IMR-90 (cell line): ENCODE data around the gene PPP1R14B. TPM values are rescaled to one million over a fixed set of nuclear protein-coding genes. Genes with fewer than 3 reads are reported as not detected.

Experiments used
- ATAC-seq: fragments of 200-7000 bp; cut with Tn5 transposase; 2 replicates; pipeline ENCODE4 v1.9.1; 2020; ENCODE audit warnings: low read depth, mild to moderate bottlenecking, moderate library complexity
- BruUV-seq: library from RNA; stranded (reverse); fragments of 400-500 nt; replicated peaks from 2 replicates; lab custom pipeline; 2021; lab: Mats Ljungman, UMichigan
- CTCF ChIA-PET: fragments of 300-600 bp; formaldehyde crosslinking; extraction: SDS; loops from one replicate; lab custom pipeline; 2021; ENCODE audit warnings: antibody characterized with exemption; lab: Yijun Ruan, JAX
- POLR2A ChIA-PET: fragments of 300-600 bp; sonication (Branson Sonifier 250); formaldehyde crosslinking; loops from one replicate; lab custom pipeline; 2022; ENCODE audit warnings: antibody characterized with exemption; ENCODE audit not compliant: unreplicated experiment; lab: Charles Lee
- DNase-seq: peaks from one replicate; pipeline ENCODE4 v3.0.0; 2013
- H2AFZ ChIP-seq: replicated peaks from 2 replicates; pipeline ENCODE3; 2013; ENCODE audit warnings: low read length, mild to moderate bottlenecking; ENCODE audit not compliant: poor library complexity
- H2AK5ac ChIP-seq: 2 replicates; pipeline ENCODE4 v1.6.1; 2013; ENCODE audit warnings: low read depth, low read length, inconsistent platforms
- H2AK9ac ChIP-seq: replicated peaks from 2 replicates; pipeline ENCODE3; 2013; ENCODE audit warnings: mild to moderate bottlenecking, low read depth, low read length, moderate library complexity; ENCODE audit not compliant: poor library complexity
- H2BK120ac ChIP-seq: 2 replicates; pipeline ENCODE4 v1.6.1; 2013; ENCODE audit warnings: low read depth, low read length, inconsistent platforms
- H2BK15ac ChIP-seq: 3 replicates; pipeline ENCODE4 v1.6.1; 2013; ENCODE audit warnings: low read depth, low read length, inconsistent platforms
- H2BK20ac ChIP-seq: 2 replicates; pipeline ENCODE4 v1.6.1; 2013; ENCODE audit warnings: low read depth, mild to moderate bottlenecking, inconsistent platforms, low read length, moderate library complexity
- H2BK5ac ChIP-seq: 2 replicates; pipeline ENCODE4 v1.6.1; 2013; ENCODE audit warnings: mild to moderate bottlenecking, low read depth, low read length, inconsistent platforms; ENCODE audit not compliant: poor library complexity, severe bottlenecking
- H3K14ac ChIP-seq: replicated peaks from 2 replicates; pipeline ENCODE4 v1.6.1; 2013; ENCODE audit warnings: low read depth, low read length, inconsistent platforms
- H3K18ac ChIP-seq: 2 replicates; pipeline ENCODE4 v1.6.1; 2013; ENCODE audit warnings: low read depth, low read length, control low read depth
- H3K23ac ChIP-seq: 2 replicates; pipeline ENCODE4 v1.6.1; 2013; ENCODE audit warnings: low read depth, low read length, inconsistent platforms
- H3K27ac ChIP-seq: 2 replicates; pipeline ENCODE4 v1.5.1; 2013; ENCODE audit warnings: mild to moderate bottlenecking, control low read depth, low read length; ENCODE audit not compliant: insufficient read depth
- H3K27me3 ChIP-seq: 2 replicates; pipeline ENCODE4 v1.6.1; 2013; ENCODE audit warnings: low read length; ENCODE audit not compliant: control insufficient read depth, insufficient read depth
- H3K36me3 ChIP-seq: 2 replicates; pipeline ENCODE4 v1.6.1; 2013; ENCODE audit warnings: low read length, mixed read lengths; ENCODE audit not compliant: control insufficient read depth, insufficient read depth
- H3K4ac ChIP-seq: 2 replicates; pipeline ENCODE4 v1.6.1; 2013; ENCODE audit warnings: low read depth, low read length, inconsistent platforms
- H3K4me1 ChIP-seq: 2 replicates; pipeline ENCODE4 v1.6.1; 2013; ENCODE audit warnings: low read length, mixed read lengths; ENCODE audit not compliant: control insufficient read depth, insufficient read depth
- H3K4me2 ChIP-seq: 2 replicates; pipeline ENCODE4 v1.6.1; 2013; ENCODE audit warnings: low read depth, mild to moderate bottlenecking, control low read depth, low read length, moderate library complexity
- H3K4me3 ChIP-seq: 2 replicates; pipeline ENCODE4 v1.5.1; 2013; ENCODE audit warnings: low read depth, mild to moderate bottlenecking, control low read depth, low read length, moderate library complexity; ENCODE audit not compliant: insufficient read depth
- H3K56ac ChIP-seq: 2 replicates; pipeline ENCODE4 v1.6.1; 2013; ENCODE audit warnings: low read length, inconsistent platforms; ENCODE audit not compliant: insufficient read depth; ENCODE audit errors: extremely low read depth
- H3K79me1 ChIP-seq, 2 experiments: 2 replicates each; pipeline ENCODE4 v1.6.1; 2013; ENCODE audit warnings: low read length in 2 of 2, inconsistent platforms in 1 of 2, low read depth in 1 of 2
- H3K9ac ChIP-seq: 2 replicates; pipeline ENCODE4 v1.6.1; 2013; ENCODE audit warnings: low read depth, low read length, control low read depth
- H3K9me1 ChIP-seq: 2 replicates; pipeline ENCODE4 v1.6.1; 2013; ENCODE audit warnings: low read length, inconsistent platforms; ENCODE audit not compliant: insufficient read depth
- H3K9me3 ChIP-seq: 2 replicates; pipeline ENCODE4 v1.6.1; 2013; ENCODE audit warnings: low read length; ENCODE audit not compliant: control insufficient read depth, insufficient read depth
- H4K20me1 ChIP-seq: 2 replicates; pipeline ENCODE4 v1.6.1; 2013; ENCODE audit warnings: low read length, inconsistent platforms; ENCODE audit not compliant: insufficient read depth
- H4K5ac ChIP-seq: 2 replicates; pipeline ENCODE4 v1.6.1; 2013; ENCODE audit warnings: mild to moderate bottlenecking, low read depth, low read length, control low read depth
- H4K8ac ChIP-seq, 2 experiments: 2 replicates each; pipeline ENCODE4 v1.6.1; 2013; ENCODE audit warnings: low read depth in 2 of 2, low read length in 2 of 2, control low read depth in 1 of 2, inconsistent platforms in 1 of 2
- H4K91ac ChIP-seq: 2 replicates; pipeline ENCODE4 v1.6.1; 2013; ENCODE audit warnings: low read depth, low read length, inconsistent platforms; ENCODE audit not compliant: insufficient read depth
- POLR2A ChIP-seq: IDR thresholded peaks from 2 replicates; pipeline ENCODE4 v1.6.1; 2012; ENCODE audit warnings: mild to moderate bottlenecking, low read depth, low read length
- RAD21 ChIP-seq: IDR thresholded peaks from 2 replicates; pipeline ENCODE4 v1.6.1; 2012; ENCODE audit warnings: low read length, improper control_type of control experiment
- WGBS, 2 experiments: methylation state at CpG; one replicate each; pipeline versions ENCODE4 v1.1.5 to v1.1.7; 2013; ENCODE audit warnings: missing lambda C conversion rate in 2 of 2; ENCODE audit not compliant: insufficient read length in 1 of 2; ENCODE audit errors: extremely low coverage in 2 of 2; 5-methylcytosine and 5-hydroxymethylcytosine counted together
- dilution Hi-C: fragments of 300-500 bp; cut with HindIII; formaldehyde crosslinking; loops from one replicate; pipeline ENCODE4 v1.14.3; 2018; ENCODE audit warnings: low sequenced_read_pairs; ENCODE audit not compliant: unreplicated experiment
- in situ Hi-C: fragments of 300-500 bp; cut with MboI; formaldehyde crosslinking; loops from 3 replicates; pipeline ENCODE4 v1.14.3; 2019; ENCODE audit warnings: low sequenced_read_pairs, inconsistent platforms, mixed read lengths
- intact Hi-C: fragments of 100-400 bp; cut with micrococcal nuclease; formaldehyde crosslinking; loops from 2 replicates; pipeline ENCODE4 v1.10.0; 2022
- polyA plus RNA-seq, 3 experiments: library from polyadenylated mRNA; depleted of rRNA; stranded (reverse); fragments of >200 nt; gene quantifications; 2 replicates each; pipeline ENCODE4 v1.2.3, GENCODE V29; 2012; ENCODE audit warnings: low replicate concordance in 1 of 3
- total RNA-seq: library from RNA; depleted of rRNA; stranded (reverse); fragments of >200 nt; gene quantifications from 2 replicates; pipeline ENCODE4 v1.2.3, GENCODE V29; 2012
- TF ChIP-seq, protein P1 (sequence below): fragments of 150-350 bp; IDR thresholded peaks from 2 replicates; pipeline ENCODE4 v1.6.1; 2016; ENCODE audit warnings: low read depth, mild to moderate bottlenecking, low read length, moderate library complexity, borderline replicate concordance

Gene PPP1R14B
- total and polyA plus RNA-seq, 2 of the 4 experiments (the other 2 are of a cell fraction): 176 to 257 TPM

DNA sequence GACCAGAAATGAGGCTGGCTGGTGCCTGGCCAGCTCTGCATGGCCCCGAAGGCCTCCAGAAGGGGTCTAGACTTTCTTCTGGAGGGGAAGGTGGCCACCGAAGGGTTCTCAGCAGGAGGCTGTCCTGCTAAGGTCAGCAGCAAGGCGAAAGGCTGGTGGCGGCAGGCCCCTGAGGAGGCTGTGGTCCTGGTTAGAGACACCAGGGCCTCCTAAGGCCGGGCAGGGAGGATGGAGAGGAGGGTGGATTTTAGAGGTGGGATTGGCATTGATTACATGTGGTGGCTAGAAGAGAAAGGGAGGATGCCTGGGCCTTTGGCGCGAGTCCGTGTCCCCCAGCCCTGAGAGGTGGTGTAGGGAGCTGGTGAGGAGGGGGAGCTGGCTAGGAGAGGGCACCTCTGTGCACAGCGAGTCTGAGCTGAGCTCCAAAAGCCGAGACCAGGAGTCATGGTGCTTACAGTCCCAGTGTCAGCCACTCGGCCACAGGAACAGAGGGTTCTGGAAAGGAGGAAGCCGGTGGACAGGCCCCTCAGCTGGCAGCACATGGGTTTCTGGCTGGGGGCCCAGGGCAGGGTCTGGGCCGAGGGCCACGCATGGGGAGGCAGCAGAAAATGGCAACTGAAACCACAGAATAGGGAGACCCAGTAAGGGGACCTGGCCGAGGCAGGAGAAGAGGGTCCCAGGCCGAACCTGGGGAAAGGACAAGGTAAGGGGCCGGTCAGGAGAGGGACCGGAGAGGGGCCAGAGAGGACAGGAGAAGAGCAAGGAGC is 37.8 kb downstream of the PPP1R14B start (continued):
- TF ChIP-seq RAD21: no peak

DNA sequence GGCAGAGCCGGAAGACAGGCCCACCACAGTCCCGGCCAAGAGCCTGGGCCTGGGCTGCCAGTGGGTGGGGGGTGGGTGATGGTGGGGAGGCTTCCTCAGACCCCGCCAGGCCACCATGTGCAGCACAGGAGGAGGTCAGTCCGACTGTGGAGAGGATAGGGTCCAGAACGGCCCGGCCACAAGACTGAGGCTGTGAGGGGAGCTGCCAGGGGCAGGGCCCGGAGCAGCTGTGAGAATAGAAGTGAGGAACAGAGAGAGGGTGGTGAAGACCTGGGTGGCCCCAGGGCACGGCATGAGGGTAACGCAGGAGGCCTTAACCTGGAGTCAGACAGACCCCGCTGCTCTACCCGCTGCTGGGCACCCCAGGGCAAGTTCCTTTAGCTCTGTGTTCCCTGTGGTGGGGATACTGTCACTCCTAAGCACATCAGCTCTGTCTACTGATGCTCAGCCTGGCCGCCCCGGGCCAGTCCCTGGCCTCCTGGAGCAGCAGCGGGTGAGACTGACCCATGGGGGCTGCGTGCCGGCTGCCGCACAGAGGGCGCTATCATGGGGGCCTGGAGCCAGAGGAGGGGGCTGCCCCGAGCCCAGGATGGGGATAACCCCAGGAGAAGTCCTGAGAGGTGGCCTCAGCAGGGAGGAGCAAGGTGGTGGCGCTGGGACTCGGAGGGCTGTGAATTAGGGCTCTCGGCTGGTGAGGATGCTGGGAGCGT is 38.5 kb downstream of the PPP1R14B start:
- CTCF ChIA-PET: interaction anchor here (0.7 to 2.0 kb wide), 2 partner anchors 9 to 93 kb away, joined by 3 to 7 read pairs; no protein-coding TSS in a partner anchor
- Histone ChIP-seq H3K4me2 (no peak overlapping the region), H3K27me3 (no peaks in the 10 kb centered on the region), H3K14ac (peak overlapping the region; percentile 38; the same call in 1 of the 2 replicates), H3K23ac (no peak overlapping the region), H4K91ac (peak overlapping the region; percentile 94; the same call in 1 of the 2 replicates), H2AK5ac (peak overlapping the region; percentile 76), H2BK120ac (peak overlapping the region; percentile 72; the same call in 1 of the 2 replicates), H3K4me3 (no peak overlapping the region), H3K27ac (peak overlapping the region; percentile 62), H4K8ac (peak overlapping the region; percentile 88 to 95), H3K4me1 (peaks cover 10% of the 10 kb centered on the region), H3K79me1 (peaks cover 0 to 22% of the 10 kb centered on the region in 2 experiments; a peak in 2 of 4 replicates), H2AFZ (peak overlapping the region; percentile 94), H4K5ac (peak overlapping the region; percentile 92), H2BK5ac (peak overlapping the region; percentile 91), H2BK20ac (peak overlapping the region; percentile 20; the same call in 1 of the 2 replicates), H3K56ac (peak overlapping the region; percentile 5; the same call in 1 of the 2 replicates), H3K9me1 (no peaks in the 10 kb centered on the region; the same call in 1 of the 2 replicates), H4K20me1 (peaks cover 8% of the 10 kb centered on the region; the same call in 1 of the 2 replicates), H2BK15ac (peak overlapping the region; percentile 15; the same call in 1 of the 3 replicates), H3K18ac (peak overlapping the region; percentile 50), H2AK9ac (peak overlapping the region; percentile 95), H3K36me3 (peaks cover 28% of the 10 kb centered on the region), H3K9me3 (no peaks in the 10 kb centered on the region), H3K9ac (no peak overlapping the region; the same call in 1 of the 2 replicates), H3K4ac (peak overlapping the region; percentile 89)
- ATAC-seq (no peak), DNase-seq (no peak)
- in situ Hi-C loops (no loop called here), dilution Hi-C loops (no loop called here), intact Hi-C loops (loop anchor here (10.0 kb wide), 1 partner anchor 447 kb away; no protein-coding TSS in a partner anchor)
- BruUV-seq: no TSS peak
- WGBS, 2 experiments: 95% methylated on average over 8 of the region's 23 CpGs; no CpG with 5 or more reads in 1 of the 2 experiments
- TF ChIP-seq, protein P1, sequence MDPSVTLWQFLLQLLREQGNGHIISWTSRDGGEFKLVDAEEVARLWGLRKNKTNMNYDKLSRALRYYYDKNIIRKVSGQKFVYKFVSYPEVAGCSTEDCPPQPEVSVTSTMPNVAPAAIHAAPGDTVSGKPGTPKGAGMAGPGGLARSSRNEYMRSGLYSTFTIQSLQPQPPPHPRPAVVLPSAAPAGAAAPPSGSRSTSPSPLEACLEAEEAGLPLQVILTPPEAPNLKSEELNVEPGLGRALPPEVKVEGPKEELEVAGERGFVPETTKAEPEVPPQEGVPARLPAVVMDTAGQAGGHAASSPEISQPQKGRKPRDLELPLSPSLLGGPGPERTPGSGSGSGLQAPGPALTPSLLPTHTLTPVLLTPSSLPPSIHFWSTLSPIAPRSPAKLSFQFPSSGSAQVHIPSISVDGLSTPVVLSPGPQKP: no peak
- TF ChIP-seq POLR2A: no peak
- POLR2A ChIA-PET: no interaction called here
